HepG2 (cell line): ENCODE measurements around the gene EPN3. TPM values are rescaled to one million over a fixed set of nuclear protein-coding genes. Genes with fewer than 3 reads are reported as not detected.

ENCODE experiments used
- ATAC-seq: fragments of 200-7000 bp; cut with Tn5 transposase; 3 replicates; pipeline ENCODE4 v1.9.1; 2020; ENCODE audit warnings: mild to moderate bottlenecking, moderate library complexity
- BruUV-seq: library from RNA; stranded (reverse); fragments of 400-500 nt; replicated peaks from 2 replicates; lab custom pipeline; 2021; lab: Mats Ljungman, UMichigan
- CTCF ChIA-PET: fragments of 300-600 bp; formaldehyde crosslinking; extraction: SDS; loops from one replicate; lab custom pipeline; 2021; ENCODE audit warnings: low total read pairs, inconsistent platforms, low intra/inter-chr PET ratio; lab: Yijun Ruan, JAX
- POLR2A ChIA-PET: fragments of 350-600 bp; sonication (Branson Sonifier 250); formaldehyde crosslinking; loops from one replicate; lab custom pipeline; 2020; ENCODE audit warnings: antibody characterized with exemption, inconsistent platforms; lab: Yijun Ruan, JAX
- DNase-seq: peaks from one replicate; pipeline ENCODE4 v3.0.0-alpha.2; 2015; ENCODE audit warnings: low spot score
- FAIRE-seq: peaks from 3 replicates; lab custom pipeline; 2011; peaks lifted over from hg19 to GRCh38; lab: Jason Lieb, UNC
- H2AFZ ChIP-seq: one replicate; pipeline ENCODE4 v1.6.1; 2011; ENCODE audit warnings: low read length, inconsistent platforms
- H3K27ac ChIP-seq: fragments of 300-600 bp; 3 replicates; pipeline ENCODE4 v1.8.0; 2011; ENCODE audit warnings: mixed run types, mild to moderate bottlenecking, mixed read lengths, low read length, inconsistent platforms; ENCODE audit not compliant: insufficient read depth; ENCODE audit errors: extremely low read length
- H3K27me3 ChIP-seq, 2 experiments: fragments of 200-600 bp in 1 of 2; 2 replicates in 1 of 2; 3 replicates in 1 of 2; pipeline versions ENCODE4 v1.6.0 to v1.8.0; 2011; ENCODE audit warnings: low read length in 2 of 2, mild to moderate bottlenecking in 2 of 2, moderate library complexity in 2 of 2, inconsistent platforms in 1 of 2; ENCODE audit not compliant: insufficient read depth in 2 of 2, control insufficient read depth in 1 of 2
- H3K36me3 ChIP-seq, 2 experiments: fragments of 200-600 bp in 1 of 2; replicated peaks in 1 of 2; 2 replicates in 1 of 2; 3 replicates in 1 of 2; pipeline versions ENCODE4 v1.5.1 to v1.8.0; 2011; ENCODE audit warnings: low read length in 2 of 2, inconsistent platforms in 1 of 2; ENCODE audit not compliant: insufficient read depth in 2 of 2, control insufficient read depth in 1 of 2
- H3K4me1 ChIP-seq: 2 replicates; pipeline ENCODE4 v1.5.1; 2012; ENCODE audit warnings: low read length, inconsistent platforms; ENCODE audit not compliant: insufficient read depth
- H3K4me2 ChIP-seq: 2 replicates; pipeline ENCODE4 v1.6.0; 2011; ENCODE audit warnings: low read depth, low read length, inconsistent platforms
- H3K4me3 ChIP-seq, 3 experiments: fragments of 200-600 bp in 1 of 3; sonication (generic), shearing (Covaris generic) in 1 of 3; replicated peaks in 1 of 3; 2 replicates each; pipeline ENCODE4 v1.5.1; 2011 to 2016; ENCODE audit warnings: low read length in 3 of 3, inconsistent platforms in 2 of 3, low read depth in 2 of 3, mild to moderate bottlenecking in 2 of 3, control low read depth in 1 of 3, mixed read lengths in 1 of 3; ENCODE audit not compliant: insufficient read depth in 1 of 3
- H3K79me2 ChIP-seq: one replicate; pipeline ENCODE4 v1.6.1; 2011; ENCODE audit warnings: low read length, inconsistent platforms; ENCODE audit not compliant: insufficient read depth
- H3K9ac ChIP-seq: 2 replicates; pipeline ENCODE4 v1.6.0; 2011; ENCODE audit warnings: mild to moderate bottlenecking, low read depth, low read length, inconsistent platforms; ENCODE audit not compliant: insufficient read depth
- H3K9me3 ChIP-seq: 2 replicates; pipeline ENCODE4 v1.5.1; 2012; ENCODE audit warnings: mild to moderate bottlenecking, low read length
- H4K20me1 ChIP-seq: 2 replicates; pipeline ENCODE4 v1.6.0; 2011; ENCODE audit warnings: inconsistent platforms, mild to moderate bottlenecking, low read length, moderate library complexity; ENCODE audit not compliant: insufficient read depth
- BRCA1 ChIP-seq: sonication (generic); formaldehyde crosslinking; IDR thresholded peaks from 2 replicates; pipeline ENCODE4 v1.4.0; 2020; ENCODE audit warnings: missing genetic modification reagents
- NONO ChIP-seq, 2 experiments: fragments of 450-650 bp in 1 of 2; sonication (generic) in 1 of 2; formaldehyde crosslinking in 1 of 2; IDR thresholded peaks in 1 of 2; conservative IDR thresholded peaks in 1 of 2; 2 replicates each; pipeline versions ENCODE4 v1.6.1 to v1.8.0; 2017 to 2022; ENCODE audit warnings: mild to moderate bottlenecking in 1 of 2, missing genetic modification reagents in 1 of 2, moderate library complexity in 1 of 2
- ZMYM3 ChIP-seq: sonication (generic); formaldehyde crosslinking; IDR thresholded peaks from 2 replicates; pipeline ENCODE4 v1.5.1; 2020; ENCODE audit warnings: mild to moderate bottlenecking, missing genetic modification reagents
- ZNF263 ChIP-seq: sonication (generic); formaldehyde crosslinking; IDR thresholded peaks from 2 replicates; pipeline ENCODE4 v1.4.0; 2020; ENCODE audit warnings: missing genetic modification reagents
- ZNF460 ChIP-seq: sonication (generic); formaldehyde crosslinking; IDR thresholded peaks from 2 replicates; pipeline ENCODE4 v1.5.1; 2020; ENCODE audit warnings: missing genetic modification reagents, mild to moderate bottlenecking, borderline replicate concordance
- ZNF496 ChIP-seq: sonication (generic); formaldehyde crosslinking; IDR thresholded peaks from 2 replicates; pipeline ENCODE4 v1.8.1; 2023; ENCODE audit warnings: mild to moderate bottlenecking, moderate library complexity, missing genetic modification reagents; ENCODE audit not compliant: insufficient replicate concordance
- ZNF629 ChIP-seq: sonication (generic); formaldehyde crosslinking; conservative IDR thresholded peaks from 2 replicates; pipeline ENCODE4 v1.5.0; 2020; ENCODE audit warnings: missing genetic modification reagents
- WGBS: methylation state at CpG from one replicate; pipeline ENCODE4 v1.1.6; 2017; ENCODE audit warnings: low lambda C conversion rate; 5-methylcytosine and 5-hydroxymethylcytosine counted together
- in situ Hi-C: cut with HindIII; loops from 2 replicates; pipeline ENCODE4 v1.10.0; 2017; ENCODE audit warnings: low pct_unique_long_range_greater_than_20kb; ENCODE audit not compliant: extremely low pct_ligation_motif_present
- intact Hi-C: fragments of 100-400 bp; cut with micrococcal nuclease; formaldehyde crosslinking; loops from one replicate; pipeline ENCODE4 v1.10.0; 2022; ENCODE audit not compliant: unreplicated experiment
- polyA plus RNA-seq, 8 experiments: library from polyadenylated mRNA; depleted of rRNA in 3 of 8; stranded (reverse) in 7 of 8; unstranded in 1 of 8; fragments of >200 nt; fragmentation: Illumina TruSeq in 4 of 8; extraction: Trizol in 4 of 8; gene quantifications; 2 replicates each; pipeline versions ENCODE4 v1.2.1 to v1.2.3, GENCODE V29; 2011 to 2016; ENCODE audit warnings: low read depth in 4 of 8, missing spikeins in 1 of 8, mixed read lengths in 1 of 8; ENCODE audit not compliant: insufficient read depth in 1 of 8
- total RNA-seq, 5 experiments: library from RNA; depleted of rRNA; stranded (reverse); fragments of >200 nt; fragmentation: Illumina TruSeq; extraction: Trizol; gene quantifications; 2 replicates each; pipeline ENCODE4 v1.2.3, GENCODE V29; 2016; ENCODE audit warnings: low read depth in 1 of 5
- TF ChIP-seq, protein P1 (sequence below): sonication (generic); formaldehyde crosslinking; IDR thresholded peaks from 2 replicates; pipeline ENCODE4 v1.5.0; 2020; ENCODE audit warnings: mild to moderate bottlenecking, missing genetic modification reagents, borderline replicate concordance
- TF ChIP-seq, protein P2 (sequence below): sonication (generic); formaldehyde crosslinking; IDR thresholded peaks from 2 replicates; pipeline ENCODE4 v1.5.1; 2020; ENCODE audit warnings: missing genetic modification reagents, mild to moderate bottlenecking, borderline replicate concordance

EPN3 gene
- total and polyA plus RNA-seq, 2 of the 13 experiments (the other 11 are each of a cell fraction or from before 2014, with no cell fraction given) = 0.11 to 0.95 TPM

GRCh38 chr17:50498021-50498874 lies 34.3 kb upstream of the EPN3 start:
- in situ Hi-C loops = no loop called here
- POLR2A ChIA-PET = no interaction called here
- DNase-seq = no peak
- Histone ChIP-seq H3K9me3 (no peaks in the 10 kb centered on the region), H3K9ac (no peak overlapping the region), H3K79me2 (no peaks in the 10 kb centered on the region), H3K36me3 (no peaks in the 10 kb centered on the region), H3K27me3 (no peaks in the 10 kb centered on the region; a peak in 4 of 5 replicates), H3K4me1 (peaks cover 14% of the 10 kb centered on the region), H3K27ac (no peak overlapping the region), H3K4me2 (no peak overlapping the region), H4K20me1 (no peaks in the 10 kb centered on the region), H3K4me3 (no peak overlapping the region), H2AFZ (no peak overlapping the region)
- CTCF ChIA-PET = no interaction called here
- no peak; the same call in 2 of the 3 replicates for ATAC-seq
- WGBS = 22% methylated on average over 7 of the region's 7 CpGs
- BruUV-seq = no TSS peak
- FAIRE-seq = no peak
- intact Hi-C loops = no loop called here
- TF ChIP-seq ZNF263 = peak; percentile 33; the same call in 1 of the 2 replicates
- no peak for TF ChIP-seq ZNF460 (CRISPR knock-in tag)
- TF ChIP-seq ZMYM3 (CRISPR knock-in tag) = 0 out of 2 replicates have a peak, but pooled peaks have one; percentile 29
- peak; percentile 91 for TF ChIP-seq ZNF629 (CRISPR knock-in tag)

DNA sequence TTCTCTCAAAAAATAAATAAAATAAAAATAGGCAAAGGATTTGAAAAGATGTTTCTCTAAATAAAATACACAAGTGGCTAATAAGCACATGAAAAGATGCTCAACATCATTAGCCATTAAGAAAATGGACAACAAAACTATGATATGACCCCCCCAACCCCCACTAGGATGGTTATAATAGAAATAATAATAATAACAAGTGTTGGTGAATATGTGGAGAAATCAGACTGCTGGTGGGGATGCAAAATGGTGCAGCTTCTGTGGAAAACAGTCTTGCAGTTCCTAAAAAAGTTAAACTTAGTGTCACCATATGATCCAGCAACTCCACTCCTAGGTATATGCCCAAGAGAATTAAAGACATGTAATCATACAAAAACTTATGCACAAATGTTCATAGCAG lies 33.3 kb upstream of the EPN3 start:
- no peaks in the 10 kb centered on the region for H4K20me1 ChIP-seq
- ChIA-PET POLR2A (no interaction called here), CTCF (no interaction called here)
- no peak overlapping the region for H3K9ac ChIP-seq
- no peaks in the 10 kb centered on the region; a peak in 4 of 5 replicates for H3K27me3 ChIP-seq
- H3K4me1 ChIP-seq = peaks cover 24% of the 10 kb centered on the region
- H3K4me3 ChIP-seq = no peak overlapping the region
- H3K27ac ChIP-seq = no peak overlapping the region
- ATAC-seq (no peak), DNase-seq (no peak), FAIRE-seq (no peak)
- no TSS peak for BruUV-seq
- no peaks in the 10 kb centered on the region for H3K9me3 ChIP-seq
- in situ Hi-C loops = no loop called here
- H3K36me3 ChIP-seq = no peaks in the 10 kb centered on the region
- H2AFZ ChIP-seq = no peak overlapping the region
- H3K4me2 ChIP-seq = no peak overlapping the region
- no peaks in the 10 kb centered on the region for H3K79me2 ChIP-seq
- intact Hi-C loops = no loop called here
- TF ChIP-seq NONO (IDR thresholded peaks at IDR 0.05) (no peak), NONO (CRISPR knock-in tag; conservative IDR thresholded peaks at IDR 0.05) (no peak), BRCA1 (CRISPR knock-in tag) (no peak), ZNF496 (no peak)
- TF ChIP-seq, protein P1, sequence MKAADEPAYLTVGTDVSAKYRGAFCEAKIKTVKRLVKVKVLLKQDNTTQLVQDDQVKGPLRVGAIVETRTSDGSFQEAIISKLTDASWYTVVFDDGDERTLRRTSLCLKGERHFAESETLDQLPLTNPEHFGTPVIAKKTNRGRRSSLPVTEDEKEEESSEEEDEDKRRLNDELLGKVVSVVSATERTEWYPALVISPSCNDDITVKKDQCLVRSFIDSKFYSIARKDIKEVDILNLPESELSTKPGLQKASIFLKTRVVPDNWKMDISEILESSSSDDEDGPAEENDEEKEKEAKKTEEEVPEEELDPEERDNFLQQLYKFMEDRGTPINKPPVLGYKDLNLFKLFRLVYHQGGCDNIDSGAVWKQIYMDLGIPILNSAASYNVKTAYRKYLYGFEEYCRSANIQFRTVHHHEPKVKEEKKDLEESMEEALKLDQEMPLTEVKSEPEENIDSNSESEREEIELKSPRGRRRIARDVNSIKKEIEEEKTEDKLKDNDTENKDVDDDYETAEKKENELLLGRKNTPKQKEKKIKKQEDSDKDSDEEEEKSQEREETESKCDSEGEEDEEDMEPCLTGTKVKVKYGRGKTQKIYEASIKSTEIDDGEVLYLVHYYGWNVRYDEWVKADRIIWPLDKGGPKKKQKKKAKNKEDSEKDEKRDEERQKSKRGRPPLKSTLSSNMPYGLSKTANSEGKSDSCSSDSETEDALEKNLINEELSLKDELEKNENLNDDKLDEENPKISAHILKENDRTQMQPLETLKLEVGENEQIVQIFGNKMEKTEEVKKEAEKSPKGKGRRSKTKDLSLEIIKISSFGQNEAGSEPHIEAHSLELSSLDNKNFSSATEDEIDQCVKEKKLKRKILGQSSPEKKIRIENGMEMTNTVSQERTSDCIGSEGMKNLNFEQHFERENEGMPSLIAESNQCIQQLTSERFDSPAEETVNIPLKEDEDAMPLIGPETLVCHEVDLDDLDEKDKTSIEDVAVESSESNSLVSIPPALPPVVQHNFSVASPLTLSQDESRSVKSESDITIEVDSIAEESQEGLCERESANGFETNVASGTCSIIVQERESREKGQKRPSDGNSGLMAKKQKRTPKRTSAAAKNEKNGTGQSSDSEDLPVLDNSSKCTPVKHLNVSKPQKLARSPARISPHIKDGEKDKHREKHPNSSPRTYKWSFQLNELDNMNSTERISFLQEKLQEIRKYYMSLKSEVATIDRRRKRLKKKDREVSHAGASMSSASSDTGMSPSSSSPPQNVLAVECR (CRISPR knock-in tag) = no peak
- TF ChIP-seq, protein P2, sequence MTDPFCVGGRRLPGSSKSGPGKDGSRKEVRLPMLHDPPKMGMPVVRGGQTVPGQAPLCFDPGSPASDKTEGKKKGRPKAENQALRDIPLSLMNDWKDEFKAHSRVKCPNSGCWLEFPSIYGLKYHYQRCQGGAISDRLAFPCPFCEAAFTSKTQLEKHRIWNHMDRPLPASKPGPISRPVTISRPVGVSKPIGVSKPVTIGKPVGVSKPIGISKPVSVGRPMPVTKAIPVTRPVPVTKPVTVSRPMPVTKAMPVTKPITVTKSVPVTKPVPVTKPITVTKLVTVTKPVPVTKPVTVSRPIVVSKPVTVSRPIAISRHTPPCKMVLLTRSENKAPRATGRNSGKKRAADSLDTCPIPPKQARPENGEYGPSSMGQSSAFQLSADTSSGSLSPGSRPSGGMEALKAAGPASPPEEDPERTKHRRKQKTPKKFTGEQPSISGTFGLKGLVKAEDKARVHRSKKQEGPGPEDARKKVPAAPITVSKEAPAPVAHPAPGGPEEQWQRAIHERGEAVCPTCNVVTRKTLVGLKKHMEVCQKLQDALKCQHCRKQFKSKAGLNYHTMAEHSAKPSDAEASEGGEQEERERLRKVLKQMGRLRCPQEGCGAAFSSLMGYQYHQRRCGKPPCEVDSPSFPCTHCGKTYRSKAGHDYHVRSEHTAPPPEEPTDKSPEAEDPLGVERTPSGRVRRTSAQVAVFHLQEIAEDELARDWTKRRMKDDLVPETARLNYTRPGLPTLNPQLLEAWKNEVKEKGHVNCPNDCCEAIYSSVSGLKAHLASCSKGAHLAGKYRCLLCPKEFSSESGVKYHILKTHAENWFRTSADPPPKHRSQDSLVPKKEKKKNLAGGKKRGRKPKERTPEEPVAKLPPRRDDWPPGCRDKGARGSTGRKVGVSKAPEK (CRISPR knock-in tag) = no peak
